Brain pericyte (primary cell): ENCODE results near the gene ATRAID.
"Not testable (repeated sequence)": the region's sequence is repeated elsewhere in the genome, so short reads cannot be mapped to it uniquely, and the experiment has no call there.

Experiments used
- DNase-seq: peaks from one replicate; pipeline ENCODE4 v3.0.0-alpha.2; 2012; ENCODE audit warnings: low read depth, low spot score

The ATRAID gene

DNA sequence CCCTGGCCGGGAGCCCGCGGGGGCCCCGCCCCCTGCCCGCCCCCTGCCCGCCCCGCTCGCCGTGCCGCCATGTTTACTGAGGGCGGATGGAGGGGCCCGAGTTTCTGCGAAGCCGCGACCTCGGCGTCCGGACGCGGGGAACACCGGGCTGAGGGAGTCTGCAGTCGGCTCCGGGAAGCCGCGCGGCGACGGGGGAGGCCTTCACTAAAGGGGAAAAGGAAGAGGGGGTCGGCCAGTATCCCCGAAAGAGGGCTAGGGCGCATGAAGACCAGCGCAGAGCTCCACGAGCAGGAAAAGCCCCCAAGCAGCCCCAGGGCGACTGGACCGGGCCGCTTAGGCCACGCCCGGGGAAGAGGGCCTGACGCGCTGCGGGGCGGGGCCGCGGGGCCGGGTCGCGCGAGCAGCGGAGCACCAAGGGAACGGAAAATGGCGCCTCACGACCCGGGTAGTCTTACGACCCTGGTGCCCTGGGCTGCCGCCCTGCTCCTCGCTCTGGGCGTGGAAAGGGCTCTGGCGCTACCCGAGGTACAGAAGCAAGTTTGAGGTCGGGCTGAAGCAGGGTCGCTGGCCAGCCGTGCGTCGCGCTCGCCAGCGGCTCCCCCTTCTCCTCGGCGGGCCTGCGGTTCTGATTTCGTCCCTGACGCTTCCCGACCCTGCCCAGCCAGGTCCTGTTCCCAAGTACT, at the start of gene ATRAID, which contains the start of gene SLC5A6:
ATRAID (plus strand) TSS at position 99 of the 683 bp plus-strand sequence; CDS start at position 427, 328 bp downstream.
SLC5A6 (minus strand) TSS at position 326 of the 683 bp plus-strand sequence. CDS start 4,618 bp downstream, outside the sequence.
- peak; percentile 58 for DNase-seq

DNA sequence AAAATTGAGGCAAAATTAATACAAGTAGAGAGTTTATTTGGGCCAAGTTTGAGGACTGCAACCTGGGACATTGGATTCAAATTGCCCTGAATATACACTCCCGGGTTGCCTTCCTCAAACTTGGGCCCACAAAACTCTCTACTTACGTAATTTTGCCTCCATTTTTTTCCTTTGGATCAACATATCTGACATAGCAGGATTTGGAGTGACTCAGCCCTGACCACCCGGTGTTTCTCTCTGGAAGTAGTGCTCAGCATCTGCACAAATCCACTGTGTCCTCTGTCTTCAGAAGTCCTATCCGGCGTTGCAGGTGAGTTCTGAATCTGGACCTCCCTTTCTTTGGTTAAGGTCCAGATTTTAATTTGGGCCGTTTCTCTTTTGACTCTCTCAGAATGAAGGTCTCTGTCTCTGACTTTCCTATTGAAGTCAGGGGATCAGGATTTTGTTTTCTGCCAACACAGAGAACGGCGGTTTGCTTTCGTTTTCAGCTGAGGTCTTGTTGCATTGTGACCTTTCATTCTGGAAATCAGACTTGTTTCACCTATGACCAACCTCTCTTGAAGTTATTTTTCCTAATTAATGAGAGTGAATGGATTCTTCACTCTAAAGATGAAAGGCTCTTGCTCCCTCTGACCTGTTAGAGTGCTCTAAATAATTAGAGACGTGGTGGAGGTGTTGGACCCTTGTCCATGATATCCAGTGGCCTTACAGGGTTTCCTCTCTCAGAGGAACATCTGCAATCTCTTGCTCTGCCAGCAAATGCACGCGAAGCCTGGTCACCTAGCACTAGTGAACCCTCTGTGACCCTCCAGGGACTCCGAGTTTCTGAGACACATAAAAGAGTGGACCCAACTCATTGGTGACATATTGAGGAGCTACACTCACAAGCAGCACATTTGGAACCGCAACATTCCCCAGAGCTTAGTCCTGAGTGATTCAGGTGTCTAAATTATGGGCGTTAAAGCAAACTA, 49.4 kb upstream of the ATRAID start:
- DNase-seq, result no peak

DNA sequence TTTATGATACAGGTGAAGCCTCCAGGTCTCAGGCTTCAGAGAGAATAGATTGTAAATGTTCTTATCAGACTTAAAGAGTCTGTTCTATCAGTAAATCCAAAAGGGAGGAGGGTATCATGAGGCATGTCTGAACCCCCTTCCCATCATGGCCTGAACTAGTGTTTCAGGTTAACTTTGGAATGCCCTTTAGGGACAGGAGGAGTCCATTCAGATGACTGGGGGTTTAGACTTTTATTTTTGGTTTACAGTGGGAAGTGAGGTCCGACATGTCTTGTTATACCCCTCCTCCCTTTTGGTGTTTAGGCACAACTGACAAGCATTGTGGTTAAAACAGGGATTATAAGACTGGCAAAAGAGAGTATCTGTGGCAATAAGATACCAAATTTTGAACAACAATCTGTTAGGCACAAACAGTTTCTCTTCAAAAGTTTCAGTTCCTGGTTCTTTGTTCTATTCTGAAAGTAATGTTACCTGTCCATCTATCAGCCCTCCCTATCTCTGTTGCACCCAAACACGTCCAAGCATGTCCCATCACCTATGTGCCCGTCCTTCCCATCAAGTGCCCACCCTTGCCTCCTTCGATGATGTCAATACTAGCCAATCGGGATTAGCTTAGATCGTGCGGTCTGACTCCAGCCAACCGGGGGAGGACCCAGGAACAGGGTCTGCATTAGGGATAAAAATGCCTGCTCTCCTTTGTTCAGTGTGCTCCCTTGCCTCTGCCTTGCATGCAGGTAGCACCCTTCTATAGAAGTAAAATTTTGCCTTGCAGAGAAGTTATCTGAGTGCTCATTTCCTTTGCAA, 46.7 kb upstream of the ATRAID start:
- DNase-seq, result no peak

DNA sequence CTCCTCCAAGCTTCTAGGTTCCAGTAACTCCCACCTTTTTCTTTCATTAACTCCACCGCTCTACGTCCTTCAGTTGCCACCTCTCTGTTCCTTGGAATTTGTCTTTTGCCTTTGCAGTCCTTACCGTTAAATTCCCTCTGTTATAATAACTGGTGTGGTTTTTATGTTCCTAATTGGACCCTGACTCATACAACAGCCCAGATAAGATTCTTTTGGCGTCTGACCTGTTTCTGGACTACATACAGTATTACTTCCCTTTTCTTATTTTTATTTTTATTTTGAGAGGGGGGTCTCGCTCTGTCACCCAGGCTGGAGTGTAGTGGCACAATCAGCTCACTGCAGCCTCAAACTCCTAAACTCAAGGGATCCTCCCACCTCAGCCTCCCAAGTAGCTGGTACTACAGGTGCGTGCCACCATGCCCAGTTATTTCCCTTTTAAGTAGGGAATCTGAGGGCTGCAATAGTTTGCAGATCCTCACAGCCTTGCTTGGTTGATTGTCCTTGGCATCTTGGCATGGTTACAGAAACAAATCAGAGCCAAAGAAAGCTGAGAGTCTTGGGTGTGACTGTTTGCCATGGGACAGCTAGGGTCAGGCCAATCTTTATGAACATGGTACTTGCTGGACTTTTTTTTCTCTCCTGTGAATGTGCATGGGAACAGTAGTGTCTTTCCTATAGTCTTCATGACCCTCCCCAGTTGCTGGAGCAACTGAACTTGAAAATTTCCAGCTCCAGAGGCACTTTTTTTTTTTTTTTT, 41.1 kb upstream of the ATRAID start:
- no peak for DNase-seq

- no peak for DNase-seq
These were observed 40.4 kb upstream of the ATRAID start for GRCh38 chr2:27171351-27171848.

DNA sequence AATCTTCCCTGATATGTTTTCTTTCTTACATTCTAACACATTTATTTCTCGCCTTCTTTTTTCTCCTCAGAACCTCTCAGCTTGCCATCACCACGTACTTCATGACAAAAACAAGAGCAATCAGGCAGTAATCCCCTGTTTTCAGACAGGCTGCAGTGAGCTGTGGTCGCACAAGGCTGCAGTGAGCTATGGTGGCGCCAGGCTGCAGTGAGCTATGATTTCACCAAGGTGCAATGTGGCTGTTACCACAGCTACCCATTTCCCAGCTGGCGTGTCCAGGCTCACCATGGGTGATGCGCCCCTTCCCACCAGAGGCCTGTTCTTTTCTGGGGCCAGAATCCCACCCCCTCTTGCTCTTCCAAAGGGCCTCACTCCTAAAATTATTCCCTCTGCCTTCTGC, 37.2 kb upstream of the ATRAID start:
- no peak for DNase-seq

- DNase-seq, result no peak
These were observed 36.5 kb upstream of the ATRAID start for GRCh38 chr2:27175330-27175729.

DNA sequence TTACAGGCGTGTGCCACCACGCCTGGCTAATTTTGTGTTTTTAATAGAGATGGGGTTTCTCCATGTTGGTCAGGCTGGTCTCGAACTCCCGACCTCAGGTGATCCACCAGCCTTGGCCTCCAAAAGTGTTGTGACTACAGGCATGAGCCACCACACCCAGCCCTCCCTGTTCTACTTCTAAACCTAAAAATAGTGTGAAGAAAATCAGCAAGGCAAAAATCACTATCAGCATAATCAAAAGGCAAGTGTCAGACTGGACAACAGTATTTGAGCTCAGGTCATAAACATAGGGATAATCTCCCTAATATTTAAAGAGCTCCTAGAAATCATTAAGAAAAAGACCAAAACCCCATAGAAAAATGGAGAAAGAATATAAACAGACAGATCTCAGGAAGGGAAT, 36.1 kb upstream of the ATRAID start:
- not testable (repeated sequence) for DNase-seq

- DNase-seq, result no peak
These were observed 34.1 kb upstream of the ATRAID start for GRCh38 chr2:27177441-27178351.

GRCh38 chr2:27178469-27178868, 33.4 kb upstream of the ATRAID start:
- DNase-seq, result no peak

DNA sequence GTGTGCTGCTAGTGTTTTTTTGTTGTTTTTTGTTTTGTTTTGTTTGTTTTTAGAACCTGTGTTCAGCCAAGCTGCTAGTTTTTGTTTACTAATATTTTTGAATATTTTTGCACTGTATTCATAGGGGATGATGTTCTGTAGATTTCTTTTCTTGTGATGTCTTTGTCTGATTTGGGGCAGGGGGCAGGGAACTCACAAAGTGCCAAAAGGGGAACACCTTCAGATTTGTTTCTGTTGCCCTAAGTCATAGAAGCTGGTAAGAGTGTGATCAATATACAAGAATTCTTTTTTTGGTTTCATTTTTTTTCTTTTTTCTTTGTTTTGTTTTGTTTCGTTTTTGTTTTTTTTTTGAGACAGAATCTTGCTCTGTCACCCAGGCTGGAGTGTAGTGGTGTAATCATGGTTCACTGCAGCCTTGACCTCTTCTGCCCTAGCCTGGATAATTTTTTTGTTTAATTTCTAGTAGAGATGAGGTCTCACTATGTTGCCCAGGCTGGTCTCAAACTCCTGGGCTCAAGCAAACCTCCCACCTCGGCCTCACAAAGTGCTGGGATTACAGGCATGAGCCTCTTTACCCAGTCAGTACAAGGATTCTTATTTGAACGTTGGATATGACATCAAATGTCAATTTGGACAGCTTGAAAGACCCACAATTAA, 32.4 kb upstream of the ATRAID start:
- no peak for DNase-seq

DNA sequence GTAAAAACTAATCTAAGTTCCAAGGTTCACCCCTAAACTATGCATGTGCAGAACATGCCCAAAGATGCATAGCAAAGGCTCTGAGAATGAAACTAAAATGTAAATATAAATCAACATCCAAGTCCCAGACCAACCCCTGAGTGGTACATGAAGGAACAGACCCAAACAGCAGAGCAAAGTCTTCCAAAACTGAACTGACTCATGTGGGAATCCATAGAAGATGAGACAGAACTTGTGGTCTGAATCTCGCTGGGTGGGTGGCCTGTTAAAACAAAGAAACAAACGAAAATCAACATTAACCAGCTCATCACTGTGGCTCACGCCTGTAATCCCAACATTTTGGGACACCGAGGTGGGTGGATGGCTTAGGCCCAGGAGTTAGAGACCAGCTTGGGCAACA, 29.5 kb upstream of the ATRAID start:
- DNase-seq, result no peak

DNA sequence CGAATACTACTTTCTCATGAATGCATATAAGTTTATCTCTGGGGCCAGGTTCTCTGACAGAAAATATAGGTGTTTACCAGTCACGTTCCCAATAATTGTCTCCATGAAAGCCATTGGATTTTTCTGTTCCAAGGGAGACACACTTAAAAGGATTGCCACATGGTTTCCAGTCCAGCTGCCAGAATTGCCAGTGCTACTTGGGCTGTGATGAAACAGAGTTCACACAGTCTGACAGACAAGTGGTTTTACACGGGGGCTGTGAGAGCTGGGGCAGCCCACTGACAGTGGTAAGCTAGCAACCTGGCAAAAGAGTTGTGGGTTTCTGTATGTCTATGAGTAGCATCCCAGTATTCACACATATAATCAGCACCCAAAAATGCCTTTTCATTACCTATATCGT, 27.7 kb upstream of the ATRAID start:
- no peak for DNase-seq

GRCh38 chr2:27185331-27186026, 26.4 kb upstream of the ATRAID start:
- DNase-seq, result no peak

DNA sequence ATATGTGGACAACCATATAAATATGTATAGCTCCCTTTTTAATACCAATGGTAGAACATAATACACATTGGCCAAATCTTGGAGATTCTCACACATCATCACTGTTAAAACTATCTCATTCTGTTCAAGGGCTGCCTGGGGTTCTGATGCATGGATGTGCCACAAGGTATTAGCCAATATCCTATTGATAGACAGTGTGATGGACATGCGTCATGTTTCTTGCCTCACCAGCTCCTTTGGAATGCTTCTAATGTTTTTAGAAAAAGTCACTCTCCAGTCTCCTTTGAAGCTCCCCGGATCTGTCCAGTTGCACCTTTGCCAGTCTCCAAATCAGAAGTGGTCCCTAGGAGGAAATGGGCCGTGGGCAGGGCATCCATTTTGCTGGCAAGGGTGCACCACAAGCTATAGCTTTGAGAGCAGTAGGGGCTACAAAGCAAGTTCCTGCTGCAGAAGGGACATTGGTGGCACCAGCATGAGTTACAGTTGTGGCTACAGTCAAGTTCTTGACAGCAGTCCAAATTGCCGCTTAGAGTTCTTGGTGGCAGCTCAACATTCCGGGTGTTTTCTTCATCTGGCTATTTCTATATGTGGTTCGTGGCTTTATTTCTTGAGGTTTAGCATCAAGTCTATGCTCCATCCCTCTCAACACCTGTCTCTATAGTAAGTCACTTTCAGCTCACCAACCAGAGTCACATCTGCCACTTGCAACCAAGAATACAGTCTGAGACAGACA, 25.1 kb upstream of the ATRAID start:
- DNase-seq, result no peak

GRCh38 chr2:27189989-27190388, 21.9 kb upstream of the ATRAID start:
- no peak for DNase-seq

- no peak for DNase-seq
These were observed 20.6 kb upstream of the ATRAID start for GRCh38 chr2:27191070-27191829.
